Measurements from ENCODE around the gene UBE2H. TPM values are rescaled to one million over a fixed set of nuclear protein-coding genes. Genes with fewer than 3 reads are reported as not detected.

UBE2H gene
- total RNA-seq, 1 experiment from 2014 or later = 75.1 TPM

DNA sequence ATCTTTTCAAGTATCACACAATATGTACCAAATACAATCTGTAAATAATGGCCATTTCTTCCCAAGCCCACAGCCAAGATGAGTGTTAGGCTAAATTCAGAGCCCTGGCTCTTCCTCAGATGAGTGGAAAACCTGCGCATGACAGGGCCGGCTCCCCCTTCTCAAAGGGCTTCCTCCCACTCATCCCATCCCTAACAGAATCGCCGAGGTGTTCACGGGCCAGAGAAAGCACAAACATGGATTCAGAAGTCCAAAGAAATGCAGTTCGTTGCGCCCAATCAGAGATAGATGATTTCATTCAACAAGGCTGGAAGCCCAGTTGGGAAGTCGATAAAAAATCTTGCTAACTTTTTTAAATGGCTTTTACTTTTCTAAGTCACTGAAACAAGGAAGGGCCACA lies 121.8 kb downstream of the UBE2H start:
- no peaks in the 10 kb centered on the region for H3K79me1 ChIP-seq (ENCODE audit: insufficient read depth, low read depth, low read length, poor library complexity, severe bottlenecking)
- TF ChIP-seq, protein P1, sequence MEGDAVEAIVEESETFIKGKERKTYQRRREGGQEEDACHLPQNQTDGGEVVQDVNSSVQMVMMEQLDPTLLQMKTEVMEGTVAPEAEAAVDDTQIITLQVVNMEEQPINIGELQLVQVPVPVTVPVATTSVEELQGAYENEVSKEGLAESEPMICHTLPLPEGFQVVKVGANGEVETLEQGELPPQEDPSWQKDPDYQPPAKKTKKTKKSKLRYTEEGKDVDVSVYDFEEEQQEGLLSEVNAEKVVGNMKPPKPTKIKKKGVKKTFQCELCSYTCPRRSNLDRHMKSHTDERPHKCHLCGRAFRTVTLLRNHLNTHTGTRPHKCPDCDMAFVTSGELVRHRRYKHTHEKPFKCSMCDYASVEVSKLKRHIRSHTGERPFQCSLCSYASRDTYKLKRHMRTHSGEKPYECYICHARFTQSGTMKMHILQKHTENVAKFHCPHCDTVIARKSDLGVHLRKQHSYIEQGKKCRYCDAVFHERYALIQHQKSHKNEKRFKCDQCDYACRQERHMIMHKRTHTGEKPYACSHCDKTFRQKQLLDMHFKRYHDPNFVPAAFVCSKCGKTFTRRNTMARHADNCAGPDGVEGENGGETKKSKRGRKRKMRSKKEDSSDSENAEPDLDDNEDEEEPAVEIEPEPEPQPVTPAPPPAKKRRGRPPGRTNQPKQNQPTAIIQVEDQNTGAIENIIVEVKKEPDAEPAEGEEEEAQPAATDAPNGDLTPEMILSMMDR (conservative IDR thresholded peaks at IDR 0.05) = no peak
- no peak for DNase-seq
- H3K4me1 ChIP-seq (ENCODE audit: insufficient read depth, low read length) = peaks cover 7% of the 10 kb centered on the region; the same call in 1 of the 2 replicates
- H2AK5ac ChIP-seq (ENCODE audit: insufficient read length, low read length) = no peak overlapping the region
- no peak overlapping the region for H3K14ac ChIP-seq (ENCODE audit: insufficient read depth, low read length)
- H3K27ac ChIP-seq (ENCODE audit: insufficient read length, low read depth, low read length) = no peak overlapping the region
- no peak overlapping the region for H4K8ac ChIP-seq (replicated peaks; ENCODE audit: insufficient read length, low read depth, low read length)
- no peak overlapping the region for H2BK20ac ChIP-seq (ENCODE audit: low read depth, low read length, poor library complexity, severe bottlenecking)
- H4K20me1 ChIP-seq (ENCODE audit: control insufficient read depth, insufficient read depth, insufficient read length) = no peaks in the 10 kb centered on the region
- no peak overlapping the region for H3K4ac ChIP-seq (ENCODE audit: low read depth, low read length)
- peaks cover 7% of the 10 kb centered on the region for H3K27me3 Mint-ChIP-seq (ENCODE audit: low read depth)
- no peak overlapping the region for H3K56ac ChIP-seq (ENCODE audit: insufficient read length, low read depth, low read length)
- no peak overlapping the region for H2BK15ac ChIP-seq (ENCODE audit: low read depth, low read length)
- no peak overlapping the region for H3K4me2 ChIP-seq (ENCODE audit: insufficient read depth, insufficient read length, low read length)
- no peak overlapping the region for H3K23ac ChIP-seq (ENCODE audit: insufficient read length, low read depth, low read length)
- H3K27ac Mint-ChIP-seq = no peak overlapping the region; a peak in 2 of 7 replicates
- no peaks in the 10 kb centered on the region for H3K9me3 ChIP-seq (ENCODE audit: control insufficient read depth, low read depth, low read length)
- H3K18ac ChIP-seq (ENCODE audit: insufficient read length, low read depth, low read length) = no peak overlapping the region
- no CpG with 5 or more reads among the region's 8 CpGs for WGBS (ENCODE audit: extremely low coverage, insufficient read length, low lambda C conversion rate)
- peaks cover 2% of the 10 kb centered on the region for H3K23me2 ChIP-seq (ENCODE audit: insufficient read length, low read depth, low read length, poor library complexity, severe bottlenecking)
- H4K5ac ChIP-seq (ENCODE audit: insufficient read length, low read depth, low read length) = no peak overlapping the region
- H3K79me2 ChIP-seq (ENCODE audit: insufficient read depth, low read length) = no peaks in the 10 kb centered on the region
- H3K9ac ChIP-seq (ENCODE audit: extremely low read depth, insufficient read length, low read length) = no peak overlapping the region
- H4K91ac ChIP-seq (ENCODE audit: insufficient read length, low read depth, low read length) = no peak overlapping the region
- no peak overlapping the region for H2BK12ac ChIP-seq (ENCODE audit: insufficient read length, low read depth, low read length)
- no peak overlapping the region for H2BK120ac ChIP-seq (ENCODE audit: low read depth, low read length, poor library complexity, severe bottlenecking)
- H3K36me3 Mint-ChIP-seq (ENCODE audit: insufficient read depth in 1 of 3, low read depth in 3 of 3) = peaks cover 8 to 30% (median 20%) of the 10 kb centered on the region in 3 experiments; a peak in 6 of 7 replicates
- no peaks in the 10 kb centered on the region for H3K27me3 ChIP-seq (ENCODE audit: insufficient read depth, low read length)
- peaks cover 50 to 64% of the 10 kb centered on the region in 2 experiments for H3K4me1 Mint-ChIP-seq
- H3K9me3 Mint-ChIP-seq = no peaks in the 10 kb centered on the region
- no peak overlapping the region for H2AFZ ChIP-seq (ENCODE audit: low read length)
- no peak overlapping the region for H2BK5ac ChIP-seq (ENCODE audit: insufficient read length, low read length)
- H3K4me3 Mint-ChIP-seq = no peak overlapping the region
- no peak overlapping the region for H3T11ph ChIP-seq (ENCODE audit: low read length)
